Endothelial cell of umbilical vein (primary cell): ENCODE results near the gene PDCD2L. TPM values are rescaled to one million over a fixed set of nuclear protein-coding genes. Genes with fewer than 3 reads are reported as not detected.

Experiments used
- BruUV-seq: library from RNA; stranded (reverse); fragments of 400-500 nt; replicated peaks from 2 replicates; lab custom pipeline; 2021; lab: Mats Ljungman, UMichigan
- CTCF ChIA-PET: fragments of 300-600, 350-600 bp; sonication (Branson Sonifier 250); formaldehyde crosslinking; loops from one replicate; lab custom pipeline; 2021; ENCODE audit warnings: antibody characterized with exemption, inconsistent platforms; lab: Charles Lee
- POLR2A ChIA-PET: fragments of 300-600, 350-600 bp; sonication (Branson Sonifier 250); formaldehyde crosslinking; loops from one replicate; lab custom pipeline; 2021; ENCODE audit warnings: antibody characterized with exemption, inconsistent platforms; lab: Charles Lee
- DNase-seq: peaks from one replicate; pipeline ENCODE4 v3.0.0-alpha.2; 2011; ENCODE audit warnings: low read depth, low spot score
- FAIRE-seq: peaks from 2 replicates; lab custom pipeline; 2011; peaks lifted over from hg19 to GRCh38; lab: Jason Lieb, UNC
- H2AFZ ChIP-seq: 2 replicates; pipeline ENCODE4 v1.6.0; 2012; ENCODE audit warnings: low read depth, low read length, control low read depth, inconsistent platforms
- H3K27ac ChIP-seq: 2 replicates; pipeline ENCODE4 v1.5.1; 2011; ENCODE audit warnings: low read depth, mild to moderate bottlenecking, control low read depth, low read length, moderate library complexity; ENCODE audit not compliant: insufficient read depth
- H3K27me3 ChIP-seq, 2 experiments: 2 replicates each; pipeline versions ENCODE4 v1.6.0 to v1.6.1; 2011; ENCODE audit warnings: low read length in 2 of 2, mixed read lengths in 1 of 2; ENCODE audit not compliant: control insufficient read depth in 2 of 2, insufficient read depth in 2 of 2
- H3K36me3 ChIP-seq, 2 experiments: 2 replicates in 1 of 2; 3 replicates in 1 of 2; pipeline ENCODE4 v1.5.1; 2011; ENCODE audit warnings: low read length in 2 of 2, mild to moderate bottlenecking in 1 of 2, moderate library complexity in 1 of 2; ENCODE audit not compliant: control insufficient read depth in 2 of 2, insufficient read depth in 2 of 2; ENCODE audit errors: extremely low read depth in 1 of 2
- H3K4me1 ChIP-seq: 3 replicates; pipeline ENCODE4 v1.5.1; 2011; ENCODE audit warnings: mild to moderate bottlenecking, low read length; ENCODE audit not compliant: control insufficient read depth, insufficient read depth; ENCODE audit errors: extremely low read depth
- H3K4me2 ChIP-seq: 2 replicates; pipeline ENCODE4 v1.6.1; 2011; ENCODE audit warnings: low read length, control low read depth, mixed read lengths; ENCODE audit not compliant: insufficient read depth
- H3K4me3 ChIP-seq, 3 experiments: fragments of 200-600 bp in 1 of 3; sonication (generic), shearing (Covaris generic) in 1 of 3; replicated peaks in 1 of 3; 2 replicates each; pipeline ENCODE4 v1.5.1; 2011 to 2016; ENCODE audit warnings: control low read depth in 3 of 3, low read length in 3 of 3, mild to moderate bottlenecking in 2 of 3, inconsistent platforms in 1 of 3, low read depth in 1 of 3, moderate library complexity in 1 of 3; ENCODE audit not compliant: insufficient read depth in 1 of 3
- H3K79me2 ChIP-seq: 2 replicates; pipeline ENCODE4 v1.6.0; 2012; ENCODE audit warnings: low read length, inconsistent platforms; ENCODE audit not compliant: control insufficient read depth, insufficient read depth
- H3K9ac ChIP-seq: replicated peaks from 2 replicates; pipeline ENCODE3; 2011; ENCODE audit warnings: low read length, control low read depth; ENCODE audit not compliant: insufficient read depth; ENCODE audit errors: extremely low read depth
- H3K9me1 ChIP-seq: replicated peaks from 3 replicates; pipeline ENCODE4 v1.6.0; 2011; ENCODE audit warnings: mild to moderate bottlenecking, low read length; ENCODE audit not compliant: control insufficient read depth, insufficient read depth; ENCODE audit errors: extremely low read depth
- H3K9me3 ChIP-seq: replicated peaks from 2 replicates; pipeline ENCODE4 v1.5.1; 2012; ENCODE audit warnings: low read length, inconsistent platforms; ENCODE audit not compliant: control insufficient read depth, insufficient read depth
- H4K20me1 ChIP-seq: replicated peaks from 2 replicates; pipeline ENCODE3; 2011; ENCODE audit warnings: mild to moderate bottlenecking, low read length; ENCODE audit not compliant: control insufficient read depth, insufficient read depth; ENCODE audit errors: extremely low read depth
- EZH2 ChIP-seq: IDR thresholded peaks from 2 replicates; pipeline ENCODE4 v1.6.1; 2012; ENCODE audit warnings: borderline replicate concordance, low read depth, mild to moderate bottlenecking, moderate library complexity, low read length, inconsistent platforms; ENCODE audit not compliant: severe bottlenecking
- JUN ChIP-seq: IDR thresholded peaks from 2 replicates; pipeline ENCODE4 v1.6.1; 2011; ENCODE audit warnings: borderline replicate concordance, low read depth; ENCODE audit not compliant: insufficient read length, insufficient read depth
- MYC ChIP-seq: IDR thresholded peaks from one replicate; pipeline ENCODE4 v1.6.1; 2011; ENCODE audit warnings: mild to moderate bottlenecking, low read depth, low read length
- dilution Hi-C: fragments of 300-500 bp; cut with MboI; formaldehyde crosslinking; loops from one replicate; pipeline ENCODE4 v1.15.0; 2019; ENCODE audit warnings: low sequenced_read_pairs; ENCODE audit not compliant: extremely low pct_ligation_motif_present
- intact Hi-C: fragments of 100-400 bp; cut with micrococcal nuclease; formaldehyde crosslinking; loops from one replicate; pipeline ENCODE4 v1.10.0; 2022
- polyA plus RNA-seq, 4 experiments: library from polyadenylated mRNA; depleted of rRNA in 3 of 4; stranded (reverse) in 3 of 4; unstranded in 1 of 4; fragments of >200 nt; gene quantifications; 2 replicates each; pipeline versions ENCODE4 v1.2.1 to v1.2.3, GENCODE V29; 2011 to 2012; ENCODE audit warnings: missing spikeins in 1 of 4
- total RNA-seq: library from RNA; stranded (reverse); gene quantifications from 2 replicates; pipeline ENCODE4 v1.2.3, GENCODE V29; 2021
- TF ChIP-seq, protein P1 (sequence below), 2 donors: IDR thresholded peaks; 1 replicate in 1 of 2; 2 replicates in 1 of 2; pipeline ENCODE4 v1.5.1; 2011; ENCODE audit warnings: low read length in 2 of 2, mild to moderate bottlenecking in 2 of 2, moderate library complexity in 2 of 2, control low read depth in 1 of 2, inconsistent platforms in 1 of 2, low read depth in 1 of 2; ENCODE audit not compliant: insufficient read depth in 1 of 2; ENCODE audit errors: extremely low read depth in 1 of 2

PDCD2L gene
- total and polyA plus RNA-seq, 2 donors (not counting 3 experiments of a cell fraction or from before 2014, with no cell fraction given), result 12.4 to 20.3 TPM

GRCh38 chr19:34408411-34408810 is 4.2 kb downstream of the PDCD2L start:
- H4K20me1 ChIP-seq, result no peaks in the 10 kb centered on the region
- H3K79me2 ChIP-seq, result peaks cover 14% of the 10 kb centered on the region
- no peak overlapping the region for H2AFZ ChIP-seq
- DNase-seq (no peak), FAIRE-seq (peak; percentile 56)
- CTCF ChIA-PET, result no interaction called here
- H3K27me3 ChIP-seq, result no peaks in the 10 kb centered on the region
- H3K27ac ChIP-seq, result no peak overlapping the region
- POLR2A ChIA-PET, result no interaction called here
- dilution Hi-C loops (no loop called here), intact Hi-C loops (no loop called here)
- no peak overlapping the region for H3K4me2 ChIP-seq
- H3K9me3 ChIP-seq, result no peaks in the 10 kb centered on the region
- TF ChIP-seq MYC (no peak), JUN (no peak), EZH2 (no peak)
- TF ChIP-seq, protein P1, sequence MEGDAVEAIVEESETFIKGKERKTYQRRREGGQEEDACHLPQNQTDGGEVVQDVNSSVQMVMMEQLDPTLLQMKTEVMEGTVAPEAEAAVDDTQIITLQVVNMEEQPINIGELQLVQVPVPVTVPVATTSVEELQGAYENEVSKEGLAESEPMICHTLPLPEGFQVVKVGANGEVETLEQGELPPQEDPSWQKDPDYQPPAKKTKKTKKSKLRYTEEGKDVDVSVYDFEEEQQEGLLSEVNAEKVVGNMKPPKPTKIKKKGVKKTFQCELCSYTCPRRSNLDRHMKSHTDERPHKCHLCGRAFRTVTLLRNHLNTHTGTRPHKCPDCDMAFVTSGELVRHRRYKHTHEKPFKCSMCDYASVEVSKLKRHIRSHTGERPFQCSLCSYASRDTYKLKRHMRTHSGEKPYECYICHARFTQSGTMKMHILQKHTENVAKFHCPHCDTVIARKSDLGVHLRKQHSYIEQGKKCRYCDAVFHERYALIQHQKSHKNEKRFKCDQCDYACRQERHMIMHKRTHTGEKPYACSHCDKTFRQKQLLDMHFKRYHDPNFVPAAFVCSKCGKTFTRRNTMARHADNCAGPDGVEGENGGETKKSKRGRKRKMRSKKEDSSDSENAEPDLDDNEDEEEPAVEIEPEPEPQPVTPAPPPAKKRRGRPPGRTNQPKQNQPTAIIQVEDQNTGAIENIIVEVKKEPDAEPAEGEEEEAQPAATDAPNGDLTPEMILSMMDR (IDR thresholded peaks at IDR 0.05; ENCODE audit: extremely low read depth in 1 of 2, insufficient read depth in 1 of 2, low read depth in 1 of 2, low read length in 2 of 2), result no peak
- peaks cover 0 to 8% of the 10 kb centered on the region in 2 experiments for H3K36me3 ChIP-seq
- H3K4me1 ChIP-seq, result peaks cover 7% of the 10 kb centered on the region
- no peak overlapping the region for H3K4me3 ChIP-seq
- no peak overlapping the region for H3K9ac ChIP-seq
- no TSS peak for BruUV-seq
- no peaks in the 10 kb centered on the region for H3K9me1 ChIP-seq
